Liver (tissue), 9 donors: Measurements from ENCODE around the gene CDH22. TPM values are rescaled to one million over a fixed set of nuclear protein-coding genes. Genes with fewer than 3 reads are reported as not detected.

Source experiments
- DNase-seq: peaks from one replicate; pipeline ENCODE4 v3.0.0-alpha.2; 2017; ENCODE audit warnings: low spot score
- H3K27ac ChIP-seq, 2 donors: one replicate each; pipeline ENCODE4 v1.7.0; 2013; ENCODE audit warnings: inconsistent platforms in 2 of 2, low read length in 2 of 2, control low read depth in 1 of 2, low read depth in 1 of 2, mild to moderate bottlenecking in 1 of 2
- H3K27me3 ChIP-seq, 4 donors: one replicate each; pipeline versions ENCODE4 v1.6.1 to v1.7.0; 2013; ENCODE audit warnings: low read length in 3 of 4, inconsistent platforms in 1 of 4, mild to moderate bottlenecking in 1 of 4, moderate library complexity in 1 of 4; ENCODE audit not compliant: control insufficient read depth in 4 of 4, insufficient read depth in 4 of 4
- H3K36me3 ChIP-seq, 4 donors: one replicate each; pipeline versions ENCODE4 v1.6.1 to v1.7.0; 2013; ENCODE audit warnings: low read length in 3 of 4, mild to moderate bottlenecking in 3 of 4, low read depth in 1 of 4, moderate library complexity in 1 of 4; ENCODE audit not compliant: control insufficient read depth in 4 of 4, insufficient read depth in 3 of 4
- H3K4me1 ChIP-seq, 4 donors: one replicate each; pipeline versions ENCODE4 v1.6.1 to v1.7.0; 2013; ENCODE audit warnings: low read length in 3 of 4, mild to moderate bottlenecking in 3 of 4, moderate library complexity in 1 of 4; ENCODE audit not compliant: control insufficient read depth in 4 of 4, insufficient read depth in 4 of 4
- H3K4me3 ChIP-seq, 3 donors: one replicate each; pipeline versions ENCODE4 v1.6.1 to v1.7.0; 2013; ENCODE audit warnings: low read length in 3 of 3, control low read depth in 1 of 3, low read depth in 1 of 3, mild to moderate bottlenecking in 1 of 3
- H3K9ac ChIP-seq, 2 donors: one replicate each; pipeline ENCODE4 v1.7.0; 2013; ENCODE audit warnings: low read length in 2 of 2, mild to moderate bottlenecking in 2 of 2, moderate library complexity in 2 of 2, control low read depth in 1 of 2, low read depth in 1 of 2
- H3K9me3 ChIP-seq, 4 donors: one replicate each; pipeline versions ENCODE4 v1.6.1 to v1.7.0; 2013; ENCODE audit warnings: low read length in 3 of 4; ENCODE audit not compliant: control insufficient read depth in 4 of 4
- EGR1 ChIP-seq, 2 donors: IDR thresholded peaks; 2 replicates each; pipeline ENCODE4 v1.6.1; 2016 to 2018; ENCODE audit warnings: antibody characterized with exemption in 2 of 2, low read depth in 2 of 2
- FOXA1 ChIP-seq: IDR thresholded peaks from 2 replicates; pipeline ENCODE4 v1.6.1; 2016; ENCODE audit warnings: antibody characterized with exemption
- FOXA2 ChIP-seq: IDR thresholded peaks from 2 replicates; pipeline ENCODE4 v1.6.1; 2016; ENCODE audit warnings: antibody characterized with exemption
- GABPA ChIP-seq, 2 donors: IDR thresholded peaks in 1 of 2; conservative IDR thresholded peaks in 1 of 2; 2 replicates each; pipeline ENCODE4 v1.6.1; 2016; ENCODE audit warnings: antibody characterized with exemption in 2 of 2, mild to moderate bottlenecking in 1 of 2, moderate library complexity in 1 of 2
- HNF4A ChIP-seq, 2 donors: conservative IDR thresholded peaks; 2 replicates each; pipeline ENCODE4 v1.6.1; 2016; ENCODE audit warnings: antibody characterized with exemption in 2 of 2, mild to moderate bottlenecking in 2 of 2
- HNF4G ChIP-seq: IDR thresholded peaks from 2 replicates; pipeline ENCODE4 v1.6.1; 2016; ENCODE audit warnings: antibody characterized with exemption
- JUND ChIP-seq, 2 donors: IDR thresholded peaks; 2 replicates each; pipeline ENCODE4 v1.6.1; 2016; ENCODE audit warnings: antibody characterized with exemption in 2 of 2
- NR2F2 ChIP-seq: IDR thresholded peaks from 2 replicates; pipeline ENCODE4 v1.6.1; 2016; ENCODE audit warnings: antibody characterized with exemption
- RAD21 ChIP-seq, 2 donors: IDR thresholded peaks; 2 replicates each; pipeline ENCODE4 v1.6.1; 2016; ENCODE audit warnings: antibody characterized with exemption in 2 of 2, mild to moderate bottlenecking in 2 of 2
- RXRA ChIP-seq, 2 donors: IDR thresholded peaks; 2 replicates each; pipeline ENCODE4 v1.6.1; 2017 to 2018; ENCODE audit warnings: antibody characterized with exemption in 2 of 2, mild to moderate bottlenecking in 1 of 2
- SP1 ChIP-seq: IDR thresholded peaks from 2 replicates; pipeline ENCODE4 v1.6.1; 2018; ENCODE audit warnings: antibody characterized with exemption, mild to moderate bottlenecking
- TAF1 ChIP-seq: conservative IDR thresholded peaks from 2 replicates; pipeline ENCODE4 v1.6.1; 2016; ENCODE audit warnings: antibody characterized with exemption, mild to moderate bottlenecking
- YY1 ChIP-seq: IDR thresholded peaks from 2 replicates; pipeline ENCODE4 v1.6.1; 2016; ENCODE audit warnings: antibody characterized with exemption, mild to moderate bottlenecking
- WGBS: extraction: QIAGEN DNeasy Blood & Tissue Kit; methylation state at CpG from one replicate; pipeline ENCODE4 v1.1.7; 2013; 5-methylcytosine and 5-hydroxymethylcytosine counted together
- polyA plus RNA-seq, 2 donors: library from polyadenylated mRNA; stranded (reverse) in 1 of 2; unstranded in 1 of 2; fragments of 200-250 nt in 1 of 2; fragments of >200 nt in 1 of 2; fragmentation: Nextera tagmentation in 1 of 2; extraction: Ambion mirVana in 1 of 2; gene quantifications; one replicate each; pipeline versions ENCODE4 v1.2.1 to v1.2.3, GENCODE V29; 2013 to 2015
- total RNA-seq, 2 donors: library from RNA; depleted of rRNA; stranded (reverse); fragments of >200 nt; gene quantifications; one replicate each; pipeline ENCODE4 v1.2.3, GENCODE V29; 2014
- TF ChIP-seq, protein P1 (sequence below): IDR thresholded peaks from 2 replicates; pipeline ENCODE4 v1.6.1; 2016; ENCODE audit warnings: antibody characterized with exemption
- TF ChIP-seq, protein P2 (sequence below): IDR thresholded peaks from 2 replicates; pipeline ENCODE4 v1.6.1; 2016; ENCODE audit warnings: antibody characterized with exemption, mild to moderate bottlenecking
- TF ChIP-seq, protein P3 (sequence below): IDR thresholded peaks from 2 replicates; pipeline ENCODE4 v1.6.1; 2016; ENCODE audit warnings: antibody characterized with exemption
- TF ChIP-seq, protein P4 (sequence below): fragments of 150-350 bp; IDR thresholded peaks from 2 replicates; pipeline ENCODE4 v1.5.1; 2017; ENCODE audit warnings: improper control_type of control experiment, low read depth, low read length; ENCODE audit not compliant: missing input control
- TF ChIP-seq, protein P5 (sequence below): IDR thresholded peaks from 2 replicates; pipeline ENCODE4 v1.6.1; 2016; ENCODE audit warnings: antibody characterized with exemption
- donor health status: healthy.
- donor health status: healthy.
- donor health status: healthy.
- donor health status: healthy.
- donor health status: healthy.

CDH22 gene
- total and polyA plus RNA-seq, 4 donors: 0.02 TPM; not detected in 3

DNA sequence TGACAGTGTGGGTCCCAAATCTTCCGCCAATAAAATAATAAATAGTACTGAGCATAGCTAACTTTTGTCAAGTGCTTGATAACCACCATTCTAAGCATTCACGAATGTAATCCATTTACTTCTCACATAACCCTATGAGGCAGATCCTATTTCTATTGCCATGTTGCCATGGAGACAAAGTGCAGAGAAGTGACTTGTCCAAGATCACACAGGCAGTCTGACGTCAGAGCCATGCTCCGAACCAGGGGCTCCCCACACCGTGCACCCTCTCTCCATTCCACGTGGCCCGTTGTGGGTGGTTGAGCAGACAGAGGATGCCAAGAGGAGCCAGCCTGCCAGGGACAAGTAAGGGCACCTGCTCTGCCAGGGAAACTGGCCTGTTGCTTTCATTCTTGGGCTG, 38.9 kb downstream of the CDH22 start:
- 78% methylated on average over 7 of the region's 7 CpGs for WGBS
- TF ChIP-seq, protein P1, sequence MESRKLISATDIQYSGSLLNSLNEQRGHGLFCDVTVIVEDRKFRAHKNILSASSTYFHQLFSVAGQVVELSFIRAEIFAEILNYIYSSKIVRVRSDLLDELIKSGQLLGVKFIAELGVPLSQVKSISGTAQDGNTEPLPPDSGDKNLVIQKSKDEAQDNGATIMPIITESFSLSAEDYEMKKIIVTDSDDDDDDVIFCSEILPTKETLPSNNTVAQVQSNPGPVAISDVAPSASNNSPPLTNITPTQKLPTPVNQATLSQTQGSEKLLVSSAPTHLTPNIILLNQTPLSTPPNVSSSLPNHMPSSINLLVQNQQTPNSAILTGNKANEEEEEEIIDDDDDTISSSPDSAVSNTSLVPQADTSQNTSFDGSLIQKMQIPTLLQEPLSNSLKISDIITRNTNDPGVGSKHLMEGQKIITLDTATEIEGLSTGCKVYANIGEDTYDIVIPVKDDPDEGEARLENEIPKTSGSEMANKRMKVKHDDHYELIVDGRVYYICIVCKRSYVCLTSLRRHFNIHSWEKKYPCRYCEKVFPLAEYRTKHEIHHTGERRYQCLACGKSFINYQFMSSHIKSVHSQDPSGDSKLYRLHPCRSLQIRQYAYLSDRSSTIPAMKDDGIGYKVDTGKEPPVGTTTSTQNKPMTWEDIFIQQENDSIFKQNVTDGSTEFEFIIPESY: no peak
- TF ChIP-seq, protein P2, sequence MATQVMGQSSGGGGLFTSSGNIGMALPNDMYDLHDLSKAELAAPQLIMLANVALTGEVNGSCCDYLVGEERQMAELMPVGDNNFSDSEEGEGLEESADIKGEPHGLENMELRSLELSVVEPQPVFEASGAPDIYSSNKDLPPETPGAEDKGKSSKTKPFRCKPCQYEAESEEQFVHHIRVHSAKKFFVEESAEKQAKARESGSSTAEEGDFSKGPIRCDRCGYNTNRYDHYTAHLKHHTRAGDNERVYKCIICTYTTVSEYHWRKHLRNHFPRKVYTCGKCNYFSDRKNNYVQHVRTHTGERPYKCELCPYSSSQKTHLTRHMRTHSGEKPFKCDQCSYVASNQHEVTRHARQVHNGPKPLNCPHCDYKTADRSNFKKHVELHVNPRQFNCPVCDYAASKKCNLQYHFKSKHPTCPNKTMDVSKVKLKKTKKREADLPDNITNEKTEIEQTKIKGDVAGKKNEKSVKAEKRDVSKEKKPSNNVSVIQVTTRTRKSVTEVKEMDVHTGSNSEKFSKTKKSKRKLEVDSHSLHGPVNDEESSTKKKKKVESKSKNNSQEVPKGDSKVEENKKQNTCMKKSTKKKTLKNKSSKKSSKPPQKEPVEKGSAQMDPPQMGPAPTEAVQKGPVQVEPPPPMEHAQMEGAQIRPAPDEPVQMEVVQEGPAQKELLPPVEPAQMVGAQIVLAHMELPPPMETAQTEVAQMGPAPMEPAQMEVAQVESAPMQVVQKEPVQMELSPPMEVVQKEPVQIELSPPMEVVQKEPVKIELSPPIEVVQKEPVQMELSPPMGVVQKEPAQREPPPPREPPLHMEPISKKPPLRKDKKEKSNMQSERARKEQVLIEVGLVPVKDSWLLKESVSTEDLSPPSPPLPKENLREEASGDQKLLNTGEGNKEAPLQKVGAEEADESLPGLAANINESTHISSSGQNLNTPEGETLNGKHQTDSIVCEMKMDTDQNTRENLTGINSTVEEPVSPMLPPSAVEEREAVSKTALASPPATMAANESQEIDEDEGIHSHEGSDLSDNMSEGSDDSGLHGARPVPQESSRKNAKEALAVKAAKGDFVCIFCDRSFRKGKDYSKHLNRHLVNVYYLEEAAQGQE: no peak
- TF ChIP-seq, protein P3, sequence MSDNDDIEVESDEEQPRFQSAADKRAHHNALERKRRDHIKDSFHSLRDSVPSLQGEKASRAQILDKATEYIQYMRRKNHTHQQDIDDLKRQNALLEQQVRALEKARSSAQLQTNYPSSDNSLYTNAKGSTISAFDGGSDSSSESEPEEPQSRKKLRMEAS: no peak
- TF ChIP-seq HNF4A (conservative IDR thresholded peaks at IDR 0.05): no peak
- TF ChIP-seq YY1: no peak
- TF ChIP-seq FOXA2: no peak
- no peak for TF ChIP-seq EGR1 (IDR thresholded peaks at IDR 0.05; ENCODE audit: low read depth in 2 of 2)
- TF ChIP-seq, protein P4, sequence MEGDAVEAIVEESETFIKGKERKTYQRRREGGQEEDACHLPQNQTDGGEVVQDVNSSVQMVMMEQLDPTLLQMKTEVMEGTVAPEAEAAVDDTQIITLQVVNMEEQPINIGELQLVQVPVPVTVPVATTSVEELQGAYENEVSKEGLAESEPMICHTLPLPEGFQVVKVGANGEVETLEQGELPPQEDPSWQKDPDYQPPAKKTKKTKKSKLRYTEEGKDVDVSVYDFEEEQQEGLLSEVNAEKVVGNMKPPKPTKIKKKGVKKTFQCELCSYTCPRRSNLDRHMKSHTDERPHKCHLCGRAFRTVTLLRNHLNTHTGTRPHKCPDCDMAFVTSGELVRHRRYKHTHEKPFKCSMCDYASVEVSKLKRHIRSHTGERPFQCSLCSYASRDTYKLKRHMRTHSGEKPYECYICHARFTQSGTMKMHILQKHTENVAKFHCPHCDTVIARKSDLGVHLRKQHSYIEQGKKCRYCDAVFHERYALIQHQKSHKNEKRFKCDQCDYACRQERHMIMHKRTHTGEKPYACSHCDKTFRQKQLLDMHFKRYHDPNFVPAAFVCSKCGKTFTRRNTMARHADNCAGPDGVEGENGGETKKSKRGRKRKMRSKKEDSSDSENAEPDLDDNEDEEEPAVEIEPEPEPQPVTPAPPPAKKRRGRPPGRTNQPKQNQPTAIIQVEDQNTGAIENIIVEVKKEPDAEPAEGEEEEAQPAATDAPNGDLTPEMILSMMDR: no peak
- TF ChIP-seq RXRA (IDR thresholded peaks at IDR 0.05): no peak
- TF ChIP-seq, protein P5, sequence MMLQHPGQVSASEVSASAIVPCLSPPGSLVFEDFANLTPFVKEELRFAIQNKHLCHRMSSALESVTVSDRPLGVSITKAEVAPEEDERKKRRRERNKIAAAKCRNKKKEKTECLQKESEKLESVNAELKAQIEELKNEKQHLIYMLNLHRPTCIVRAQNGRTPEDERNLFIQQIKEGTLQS: no peak
- no peak for TF ChIP-seq GABPA (IDR thresholded peaks at IDR 0.05 in 1 of 2, conservative IDR thresholded peaks at IDR 0.05 in 1 of 2)
- no peak for TF ChIP-seq FOXA1
- no peak for TF ChIP-seq NR2F2
- TF ChIP-seq HNF4G: no peak
- no peak for TF ChIP-seq RAD21 (IDR thresholded peaks at IDR 0.05)
- TF ChIP-seq JUND (IDR thresholded peaks at IDR 0.05): no peak
- no peak for TF ChIP-seq SP1
- no peak for TF ChIP-seq TAF1

More for the DNA sequence above, 38.9 kb downstream of the CDH22 start:
- H3K36me3 ChIP-seq: no peaks in the 10 kb centered on the region
- H3K9ac ChIP-seq: no peak overlapping the region
- H3K4me1 ChIP-seq: no peaks in the 10 kb centered on the region
- no peak for DNase-seq
- no peak overlapping the region for H3K27ac ChIP-seq
- H3K4me3 ChIP-seq: no peak overlapping the region
- H3K27me3 ChIP-seq: peaks cover 0 to 7% (median 1%) of the 10 kb centered on the region in 4 donors
- peaks cover 0 to 3% (median under 1%) of the 10 kb centered on the region in 4 donors for H3K9me3 ChIP-seq
